MCF 10A (cell line): ENCODE data around the gene CARHSP1. TPM values are rescaled to one million over a fixed set of nuclear protein-coding genes. Genes with fewer than 3 reads are reported as not detected.

Experiments used
- BruUV-seq: library from RNA; stranded (reverse); fragments of 400-500 nt; replicated peaks from 2 replicates; lab custom pipeline; 2021; lab: Mats Ljungman, UMichigan
- CTCF ChIA-PET: fragments of 300-600 bp; sonication (Branson Sonifier 250); formaldehyde crosslinking; extraction: SDS; loops from one replicate; lab custom pipeline; 2021; ENCODE audit warnings: antibody characterized with exemption, inconsistent platforms; lab: Yijun Ruan, JAX
- POLR2A ChIA-PET: fragments of 300-600, 350-650 bp; sonication (Branson Sonifier 250); formaldehyde crosslinking; extraction: SDS; loops from one replicate; lab custom pipeline; 2020; ENCODE audit warnings: antibody characterized with exemption, inconsistent platforms; lab: Yijun Ruan, JAX
- DNase-seq: peaks from one replicate; pipeline ENCODE4 v3.0.0-alpha.2; 2018; ENCODE audit not compliant: unreplicated experiment
- H3K27ac Mint-ChIP-seq: one replicate; pipeline ENCODE4 v1.8.0; 2022; ENCODE audit warnings: mild to moderate bottlenecking, low read depth, mixed read lengths; ENCODE audit not compliant: unreplicated experiment
- H3K27me3 Mint-ChIP-seq: one replicate; pipeline ENCODE4 v1.8.0; 2022; ENCODE audit warnings: mixed read lengths; ENCODE audit not compliant: insufficient read depth, unreplicated experiment
- H3K36me3 Mint-ChIP-seq: one replicate; pipeline ENCODE4 v1.8.0; 2022; ENCODE audit warnings: mild to moderate bottlenecking, moderate library complexity, mixed read lengths; ENCODE audit not compliant: insufficient read depth, unreplicated experiment
- H3K4me1 Mint-ChIP-seq: one replicate; pipeline ENCODE4 v1.8.0; 2022; ENCODE audit warnings: mixed read lengths; ENCODE audit not compliant: insufficient read depth, unreplicated experiment
- H3K4me3 Mint-ChIP-seq: one replicate; pipeline ENCODE4 v1.8.0; 2022; ENCODE audit warnings: mild to moderate bottlenecking, moderate library complexity, mixed read lengths; ENCODE audit not compliant: unreplicated experiment
- H3K9me3 Mint-ChIP-seq: one replicate; pipeline ENCODE4 v1.8.0; 2022; ENCODE audit warnings: mixed read lengths; ENCODE audit not compliant: unreplicated experiment
- CTCF ChIP-seq: fragments of 200-600 bp; IDR thresholded peaks from one replicate; pipeline ENCODE4 v1.8.0; 2022; ENCODE audit warnings: antibody characterized with exemption, mild to moderate bottlenecking; ENCODE audit not compliant: unreplicated experiment
- intact Hi-C: fragments of 100-400 bp; cut with micrococcal nuclease; formaldehyde crosslinking; loops from 2 replicates; pipeline ENCODE4 v1.14.1; 2022
- total RNA-seq: library from RNA; stranded (reverse); gene quantifications from 2 replicates; pipeline ENCODE4 v1.2.3, GENCODE V29; 2022

Gene CARHSP1
- total RNA-seq, 1 experiment from 2014 or later: 27.8 TPM

GRCh38 chr16:8898660-8899318 lies 30.0 kb upstream of the CARHSP1 start:
- H3K4me1 Mint-ChIP-seq: no peaks in the 10 kb centered on the region
- H3K27ac Mint-ChIP-seq: no peak overlapping the region
- POLR2A ChIA-PET: no interaction called here
- no peak for TF ChIP-seq CTCF
- intact Hi-C loops: no loop called here
- CTCF ChIA-PET: interaction anchor here (0.6 to 1.2 kb wide), 3 partner anchors 16 to 38 kb away, joined by 3 to 6 read pairs (median 4); no protein-coding TSS in a partner anchor
- no TSS peak for BruUV-seq
- no peaks in the 10 kb centered on the region for H3K27me3 Mint-ChIP-seq
- H3K4me3 Mint-ChIP-seq: no peak overlapping the region
- H3K36me3 Mint-ChIP-seq: peaks cover 97% of the 10 kb centered on the region
- no peak for DNase-seq
- H3K9me3 Mint-ChIP-seq: no peaks in the 10 kb centered on the region

GRCh38 chr16:8894736-8895334 lies 26.0 kb upstream of the CARHSP1 start:
- Mint-ChIP-seq H3K36me3 (peaks cover 95% of the 10 kb centered on the region), H3K9me3 (no peaks in the 10 kb centered on the region), H3K4me3 (no peak overlapping the region), H3K4me1 (no peaks in the 10 kb centered on the region), H3K27ac (no peak overlapping the region), H3K27me3 (no peaks in the 10 kb centered on the region)
- DNase-seq: no peak
- BruUV-seq: no TSS peak
- TF ChIP-seq CTCF: no peak
- POLR2A ChIA-PET: no interaction called here
- intact Hi-C loops: no loop called here
- CTCF ChIA-PET: interaction anchor here (0.7 to 7.8 kb wide), 4 partner anchors 11 to 232 kb away, joined by 3 to 56 read pairs (median 6); partner anchors contain the start of gene LITAFD

GRCh38 chr16:8893976-8894690 lies 25.3 kb upstream of the CARHSP1 start:
- peaks cover 88% of the 10 kb centered on the region for H3K36me3 Mint-ChIP-seq
- no peak for TF ChIP-seq CTCF
- no peak overlapping the region for H3K4me3 Mint-ChIP-seq
- no peak overlapping the region for H3K27ac Mint-ChIP-seq
- intact Hi-C loops: no loop called here
- POLR2A ChIA-PET: no interaction called here
- no peaks in the 10 kb centered on the region for H3K9me3 Mint-ChIP-seq
- no peaks in the 10 kb centered on the region for H3K4me1 Mint-ChIP-seq
- no peaks in the 10 kb centered on the region for H3K27me3 Mint-ChIP-seq
- DNase-seq: no peak
- CTCF ChIA-PET: interaction anchor here (0.9 to 7.8 kb wide), 2 partner anchors 9 to 15 kb away, joined by 3 to 56 read pairs; partner anchors contain the start of gene LITAFD
- BruUV-seq: no TSS peak

- intact Hi-C loops: no loop called here
- H3K4me1 Mint-ChIP-seq: no peaks in the 10 kb centered on the region
- BruUV-seq: TSS peak; percentile 32
- H3K36me3 Mint-ChIP-seq: peaks cover 80% of the 10 kb centered on the region
- DNase-seq: no peak
- H3K4me3 Mint-ChIP-seq: no peak overlapping the region
- no peaks in the 10 kb centered on the region for H3K27me3 Mint-ChIP-seq
- H3K9me3 Mint-ChIP-seq: no peaks in the 10 kb centered on the region
- H3K27ac Mint-ChIP-seq: no peak overlapping the region
- ChIA-PET CTCF (interaction anchor here (0.9 to 7.8 kb wide), 3 partner anchors 9 to 43 kb away, joined by 3 to 56 read pairs (median 3); partner anchors contain the start of gene LITAFD), POLR2A (no interaction called here)
- no peak for TF ChIP-seq CTCF
Observed at GRCh38 chr16:8893426-8893825, 24.6 kb upstream of the CARHSP1 start.
